Stomach (tissue), 4 donors: ENCODE results near the gene ELOVL5.

Experiments
- CTCF ChIP-seq, 7 experiments: fragments of 450-650 bp in 4 of 7; fragments of 200-600 bp in 3 of 7; sonication (generic) in 3 of 7; IDR thresholded peaks; one replicate each; pipeline ENCODE4 v1.5.1; 2016 to 2019; ENCODE audit warnings: antibody characterized with exemption in 7 of 7, control low read depth in 2 of 7, mild to moderate bottlenecking in 1 of 7
- POLR2A ChIP-seq, 4 donors: fragments of 450-650 bp; IDR thresholded peaks; one replicate each; pipeline ENCODE4 v1.6.1; 2016; ENCODE audit warnings: antibody characterized with exemption in 4 of 4, control low read depth in 2 of 4, mild to moderate bottlenecking in 1 of 4, moderate library complexity in 1 of 4

GRCh38 chr6:53359095-53359842 is 10.5 kb upstream of the ELOVL5 start:
- TF ChIP-seq CTCF (IDR thresholded peaks at IDR 0.05) (no peak), POLR2A (IDR thresholded peaks at IDR 0.05) (no peak)
